Stimulated activated CD4-positive, alpha-beta T cell treated with anti-CD3 and anti-CD28 coated beads, Interleukin-1b, Interleukin-23, amount 100 ng/mL, for 48 hours (primary cell): ENCODE measurements around the gene C1QC.
A peak's percentile ranks its signal among the peaks of the same experiment; 100 is the strongest.
"Not testable (repeated sequence)": the region's sequence is repeated elsewhere in the genome, so short reads cannot be mapped to it uniquely, and the experiment has no call there.

Source experiments
- DNase-seq: peaks from one replicate; pipeline ENCODE4 v3.0.0-alpha.2; 2020

C1QC gene

GRCh38 chr1:22651941-22652856 is 8.8 kb downstream of the C1QC start:
- DNase-seq, result no peak

DNA sequence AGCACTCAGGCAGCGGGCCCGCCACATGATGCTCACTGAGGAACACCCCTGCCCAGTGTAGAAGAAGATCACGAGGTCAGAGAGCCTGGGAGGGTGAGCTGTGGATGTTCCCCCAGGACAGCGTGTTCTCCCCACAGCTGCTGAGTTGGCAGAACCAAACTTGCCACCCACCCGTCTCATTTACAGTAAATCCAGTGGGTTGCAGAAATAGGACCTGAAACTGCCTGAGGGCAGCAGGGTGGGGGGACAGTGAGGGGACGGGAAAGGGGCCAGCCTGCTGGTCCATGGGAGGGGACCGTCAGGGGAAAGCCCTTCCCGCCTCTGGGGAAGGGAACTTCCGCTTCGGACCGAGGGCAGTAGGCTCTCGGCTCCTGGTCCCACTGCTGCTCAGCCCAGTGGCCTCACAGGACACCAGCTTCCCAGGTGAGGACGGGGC is 9.5 kb downstream of the C1QC start, which contains the start of gene C1QB:
TSS of gene C1QB (plus strand) at position 356 of the 436 bp plus-strand sequence. CDS start 6,227 bp downstream, outside the sequence.
- no peak for DNase-seq

DNA sequence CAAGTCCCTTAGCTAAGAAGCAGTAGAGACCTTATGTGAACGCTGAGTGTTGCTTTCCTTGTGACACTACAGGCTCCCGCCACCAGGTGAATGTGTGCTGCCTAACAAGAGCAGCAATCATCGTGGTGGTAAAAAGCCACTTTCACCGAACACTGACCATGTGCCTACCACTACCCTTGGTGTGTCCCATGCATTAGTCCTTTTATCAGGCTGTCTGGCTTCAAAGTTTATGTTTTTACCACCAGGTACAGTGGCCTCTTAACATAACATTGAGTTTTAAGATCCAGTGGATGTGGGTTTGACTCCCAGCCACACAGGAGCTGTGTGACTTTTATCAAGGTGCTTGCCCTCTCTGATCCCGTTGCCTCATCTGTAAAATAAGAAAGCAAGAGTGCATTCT is 11.3 kb downstream of the C1QC start:
- DNase-seq, result no peak

DNA sequence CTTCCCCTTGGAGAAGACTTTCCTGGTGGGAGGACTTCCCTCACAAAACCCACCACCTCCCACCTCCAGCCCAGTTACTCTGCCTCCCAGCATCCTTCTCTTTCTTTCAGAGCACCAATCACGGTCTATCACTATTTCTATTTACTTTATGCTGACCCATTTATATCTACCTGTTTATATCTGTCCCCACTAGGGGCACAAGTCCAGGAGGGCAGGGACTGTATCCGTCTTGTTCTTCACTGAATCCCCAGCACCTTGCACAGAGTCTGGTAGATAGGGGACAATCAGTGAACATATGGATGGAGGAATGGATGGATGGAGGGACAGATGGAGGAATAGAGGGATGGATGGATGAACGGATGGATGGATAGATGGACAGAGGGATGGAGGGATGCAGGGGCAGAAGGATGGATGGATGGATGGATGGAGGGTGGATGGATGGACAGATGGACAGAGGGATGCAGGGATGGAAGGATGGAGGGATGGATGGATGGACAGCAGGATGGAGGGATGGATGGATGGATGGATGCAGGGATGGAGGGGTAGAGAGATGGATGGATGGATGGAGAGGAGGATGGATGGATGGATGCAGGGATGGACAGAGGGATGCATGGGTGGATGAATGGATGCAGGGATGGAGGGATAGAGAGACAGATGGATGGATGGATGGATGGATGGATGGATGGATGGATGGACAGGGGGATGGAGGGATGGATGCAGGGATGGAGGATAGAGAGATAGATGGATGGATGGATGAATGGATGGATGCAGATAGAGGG is 15.1 kb downstream of the C1QC start:
- no peak for DNase-seq

- DNase-seq, result no peak
Measured at GRCh38 chr1:22660716-22661241, 17.3 kb downstream of the C1QC start.

GRCh38 chr1:22661880-22662279 is 18.4 kb downstream of the C1QC start:
- DNase-seq, result no peak

- no peak for DNase-seq
Measured at GRCh38 chr1:22662318-22662717, 18.9 kb downstream of the C1QC start.

- no peak for DNase-seq
Measured at GRCh38 chr1:22662986-22663408, 19.6 kb downstream of the C1QC start.

GRCh38 chr1:22665752-22666151 is 22.3 kb downstream of the C1QC start:
- DNase-seq, result no peak

DNA sequence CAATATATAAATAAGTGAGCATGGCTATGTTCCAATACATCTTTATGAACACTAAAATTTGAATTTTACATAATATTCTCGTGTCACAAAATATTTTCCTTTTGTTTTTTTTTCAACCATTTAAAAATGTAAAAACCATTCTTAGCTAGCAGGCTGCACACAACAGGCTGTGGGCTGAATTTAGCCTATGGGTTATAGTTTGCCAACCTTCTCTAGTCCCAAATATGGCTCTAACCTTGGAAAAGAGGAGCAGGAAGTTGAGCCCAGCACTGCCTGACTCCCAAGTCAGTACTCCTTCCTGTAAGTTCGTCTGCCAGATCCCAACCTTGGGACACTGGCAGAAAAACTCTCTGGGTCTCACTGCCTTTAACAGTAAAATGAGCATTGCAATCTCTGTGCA is 23.0 kb downstream of the C1QC start:
- DNase-seq, result no peak

GRCh38 chr1:22668840-22669239 is 25.4 kb downstream of the C1QC start:
- not testable (repeated sequence) for DNase-seq

- DNase-seq, result no peak
Measured at GRCh38 chr1:22670352-22670975, 27.0 kb downstream of the C1QC start.

DNA sequence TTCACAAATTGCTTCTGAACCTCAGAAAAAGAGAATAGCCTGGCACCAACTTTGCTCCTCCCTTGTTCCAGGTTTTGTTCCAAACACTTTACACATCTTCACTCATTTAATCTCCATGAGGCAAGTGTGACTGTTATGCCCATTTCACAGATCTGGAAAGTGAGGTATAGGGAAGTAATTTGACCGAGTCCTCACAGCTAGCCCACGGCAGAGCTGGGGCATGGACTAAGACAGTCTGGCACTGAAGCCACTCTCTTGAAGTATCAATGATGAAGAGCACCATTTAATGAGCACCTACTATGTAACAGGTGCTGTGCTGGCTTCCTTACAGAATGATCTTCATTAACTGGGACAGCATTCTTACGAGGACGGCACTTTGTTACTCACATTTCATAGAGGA is 28.6 kb downstream of the C1QC start:
- DNase-seq, result no peak

DNA sequence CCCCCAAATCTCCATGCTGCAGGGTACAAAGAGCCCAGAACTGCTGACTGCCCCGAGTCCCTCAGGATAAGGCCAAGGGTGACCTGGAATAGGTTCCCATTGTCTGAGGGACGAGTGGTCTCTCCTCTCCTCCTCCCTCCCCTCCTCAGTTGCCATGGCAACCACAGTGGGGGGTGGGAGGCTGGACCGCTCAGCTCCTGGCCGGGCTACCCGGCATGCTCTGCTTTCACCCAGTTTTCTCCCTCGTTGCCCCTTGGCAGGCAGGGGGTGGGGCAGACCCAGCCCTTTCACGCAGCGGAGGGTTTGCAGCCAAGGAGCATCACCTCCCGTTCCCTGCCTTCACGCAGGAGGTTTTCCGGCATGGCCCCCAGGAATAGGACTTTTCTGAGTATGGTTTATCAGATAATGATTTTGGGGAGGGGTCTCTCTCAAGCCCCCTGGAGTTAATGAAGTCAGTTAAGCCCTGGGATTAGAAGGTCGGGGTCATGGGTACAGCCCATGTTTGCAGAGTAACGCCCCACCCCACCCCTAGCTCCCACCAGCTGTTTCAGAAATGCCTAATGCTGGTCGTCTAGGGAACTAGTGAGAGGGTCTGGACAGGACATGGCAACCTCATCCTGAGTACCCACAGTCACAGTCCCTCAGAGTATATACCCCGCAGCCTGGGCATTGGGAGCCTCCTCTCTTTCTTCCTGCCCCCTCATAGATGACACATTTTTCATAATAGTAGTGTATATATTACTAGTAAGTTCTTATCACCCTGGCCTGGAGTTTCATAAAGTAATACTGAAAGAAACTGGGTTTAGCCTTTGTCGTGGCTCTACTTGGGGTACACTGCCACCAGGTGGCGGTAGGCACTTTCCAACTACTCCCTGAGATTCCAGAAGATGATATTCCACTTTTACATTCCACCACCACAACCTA is 30.3 kb downstream of the C1QC start:
- peak; percentile 32 for DNase-seq

GRCh38 chr1:22674410-22674749 is 30.9 kb downstream of the C1QC start:
- no peak for DNase-seq

DNA sequence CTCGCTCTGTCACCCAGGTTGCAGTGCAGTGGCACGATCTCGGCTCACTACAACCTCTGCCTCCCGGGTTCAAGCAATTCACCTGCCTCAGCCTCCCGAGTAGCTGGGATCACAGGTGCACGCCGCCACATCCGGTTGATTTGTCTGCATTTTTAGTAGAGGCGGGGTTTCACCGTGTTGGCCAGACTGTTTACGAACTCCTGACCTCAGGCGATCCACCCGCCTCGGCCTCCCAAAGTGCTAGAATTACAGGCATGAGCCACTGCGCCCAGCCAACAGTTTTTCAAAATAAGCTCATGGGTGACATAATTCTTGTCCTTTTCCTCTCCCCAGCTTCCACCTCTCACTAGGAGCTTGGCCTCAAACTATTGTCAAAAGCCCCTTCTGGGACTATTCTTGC is 32.7 kb downstream of the C1QC start:
- not testable (repeated sequence) for DNase-seq

GRCh38 chr1:22676916-22677583 is 33.6 kb downstream of the C1QC start:
- no peak for DNase-seq

DNA sequence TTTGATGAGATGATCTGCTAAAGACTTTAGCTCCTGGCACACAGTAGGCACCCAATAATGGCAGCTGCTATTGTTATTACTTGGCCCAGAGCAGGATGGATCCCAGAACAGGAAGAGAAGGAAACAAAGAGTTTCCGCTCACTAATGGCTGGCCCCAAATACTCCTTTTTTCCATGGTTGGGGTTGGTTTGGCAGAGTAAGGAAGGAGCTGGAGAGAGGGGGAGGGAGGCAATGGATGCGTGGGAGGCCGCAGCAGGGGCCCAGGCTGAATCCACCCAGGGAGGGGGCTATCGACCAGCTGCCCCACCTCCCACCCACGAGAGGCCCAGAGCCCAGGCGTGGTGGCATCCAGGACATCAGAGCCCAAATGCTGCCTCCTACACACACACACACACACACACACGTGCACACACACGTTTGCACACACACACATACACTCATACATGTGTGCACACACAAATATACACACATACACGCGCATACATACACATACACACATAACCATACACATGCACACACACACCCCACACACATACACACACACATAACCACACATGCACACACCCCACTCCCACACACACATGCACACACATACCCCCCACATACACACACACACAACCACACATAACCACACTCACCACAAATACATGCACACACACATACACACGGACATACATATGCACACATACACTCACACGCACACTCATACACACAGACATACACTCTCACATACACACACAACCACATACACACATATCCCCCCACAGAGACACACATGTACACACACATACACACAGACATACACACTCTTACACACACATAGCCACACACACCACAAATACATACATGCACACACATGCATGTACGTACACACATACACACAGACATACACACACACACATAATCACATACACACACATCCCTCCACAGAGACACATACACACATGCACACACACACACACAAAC is 34.8 kb downstream of the C1QC start:
- DNase-seq, result no peak

DNA sequence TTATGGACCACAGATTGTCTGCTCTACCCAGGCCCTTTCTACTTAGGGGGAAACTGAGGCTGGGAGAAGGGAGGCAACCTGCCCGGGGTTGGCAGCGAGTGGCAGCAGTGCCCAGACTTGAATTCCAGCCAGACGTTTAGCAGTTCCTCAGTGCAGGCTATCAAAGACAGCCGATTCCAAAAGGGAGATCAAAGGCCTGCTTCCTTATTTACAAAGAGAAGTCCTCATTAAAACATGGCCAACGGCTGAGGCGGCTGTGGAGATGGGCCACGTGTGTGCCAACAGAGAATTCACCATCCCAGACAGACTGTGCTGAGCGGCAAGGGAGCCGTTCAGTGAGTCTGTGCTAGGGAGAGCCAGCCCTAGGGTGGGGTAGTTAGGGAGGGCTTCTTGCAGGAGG is 37.3 kb downstream of the C1QC start:
- no peak for DNase-seq
